HG03432 (cell line): Measurements from ENCODE around the gene EEF2.
"Not testable (repeated sequence)": the region's sequence is repeated elsewhere in the genome, so short reads cannot be mapped to it uniquely, and the experiment has no call there.

Experiments used
- ATAC-seq: cut with Tn5 transposase; IDR thresholded peaks from one replicate; pipeline ENCODE4 v1.9.1; 2021; ENCODE audit warnings: mild to moderate bottlenecking, moderate library complexity; ENCODE audit not compliant: unreplicated experiment

Gene EEF2

DNA sequence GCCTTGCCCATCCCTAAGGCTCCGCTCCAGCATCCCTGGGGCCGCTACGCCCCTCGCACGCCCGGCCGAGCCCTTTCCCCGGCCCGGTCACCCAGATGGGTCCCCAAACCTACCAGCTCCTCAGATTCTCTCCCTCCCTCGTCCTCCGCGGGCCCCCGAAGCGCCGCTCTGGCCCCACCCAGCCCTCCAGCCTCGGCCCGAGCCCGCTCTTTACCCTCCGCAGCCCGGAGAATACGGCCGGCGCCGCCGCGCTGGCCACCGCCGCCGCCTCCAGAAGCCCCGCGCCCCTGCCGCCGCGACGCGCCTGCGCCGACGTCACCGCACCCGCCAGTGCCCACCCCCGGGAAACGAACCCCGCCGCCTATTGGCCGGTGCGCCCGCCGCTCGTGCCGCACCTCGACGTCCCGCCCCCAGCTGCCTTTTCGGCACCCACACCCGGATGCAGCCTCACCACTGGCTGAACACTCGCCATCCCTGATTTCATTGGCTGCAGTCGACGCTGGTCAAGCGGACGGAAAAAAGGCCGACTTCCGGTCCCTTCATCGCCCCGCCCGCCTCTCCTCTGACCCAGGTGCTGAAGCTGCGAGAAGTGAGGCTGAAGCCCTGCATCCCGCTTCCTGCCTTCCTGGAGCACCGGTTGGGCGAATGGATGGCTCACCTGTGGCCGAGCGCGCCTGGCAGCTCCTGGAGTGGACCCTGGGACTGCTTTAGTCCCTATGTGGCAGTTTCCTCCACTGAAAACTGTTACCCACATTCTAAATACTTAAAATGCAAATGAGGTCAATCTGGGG lies 14.3 kb downstream of the EEF2 start, which contains the start of gene DAPK3:
Gene DAPK3, minus strand, starts transcription at position 292 of the 791 bp plus-strand sequence. CDS start 1,364 bp downstream, outside the sequence.
- ATAC-seq: peak; percentile 94

DNA sequence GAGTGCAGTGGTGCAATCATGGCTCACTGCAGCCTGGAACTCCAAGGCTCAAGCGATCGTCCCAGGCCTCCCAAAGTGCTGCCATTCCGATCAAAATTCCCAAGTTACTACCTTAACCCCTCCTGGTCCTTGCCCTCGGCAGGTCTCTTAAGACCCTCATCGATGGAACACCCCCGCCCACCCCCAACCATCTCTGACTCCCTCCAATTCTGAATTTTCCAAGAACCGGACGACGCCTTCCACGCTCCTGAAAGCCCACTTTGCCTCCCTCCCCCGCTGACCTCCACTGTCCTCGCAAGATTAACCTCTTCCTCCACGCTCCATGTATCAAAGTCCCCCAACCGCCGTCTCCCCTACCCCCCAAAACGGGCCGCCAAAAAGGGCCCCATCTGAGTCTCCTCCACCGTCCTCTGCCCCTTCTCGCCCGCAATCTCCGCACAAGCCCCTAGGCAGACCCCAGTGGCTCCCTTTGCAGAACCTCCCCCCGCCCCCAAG lies 14.9 kb downstream of the EEF2 start:
- no peak for ATAC-seq

DNA sequence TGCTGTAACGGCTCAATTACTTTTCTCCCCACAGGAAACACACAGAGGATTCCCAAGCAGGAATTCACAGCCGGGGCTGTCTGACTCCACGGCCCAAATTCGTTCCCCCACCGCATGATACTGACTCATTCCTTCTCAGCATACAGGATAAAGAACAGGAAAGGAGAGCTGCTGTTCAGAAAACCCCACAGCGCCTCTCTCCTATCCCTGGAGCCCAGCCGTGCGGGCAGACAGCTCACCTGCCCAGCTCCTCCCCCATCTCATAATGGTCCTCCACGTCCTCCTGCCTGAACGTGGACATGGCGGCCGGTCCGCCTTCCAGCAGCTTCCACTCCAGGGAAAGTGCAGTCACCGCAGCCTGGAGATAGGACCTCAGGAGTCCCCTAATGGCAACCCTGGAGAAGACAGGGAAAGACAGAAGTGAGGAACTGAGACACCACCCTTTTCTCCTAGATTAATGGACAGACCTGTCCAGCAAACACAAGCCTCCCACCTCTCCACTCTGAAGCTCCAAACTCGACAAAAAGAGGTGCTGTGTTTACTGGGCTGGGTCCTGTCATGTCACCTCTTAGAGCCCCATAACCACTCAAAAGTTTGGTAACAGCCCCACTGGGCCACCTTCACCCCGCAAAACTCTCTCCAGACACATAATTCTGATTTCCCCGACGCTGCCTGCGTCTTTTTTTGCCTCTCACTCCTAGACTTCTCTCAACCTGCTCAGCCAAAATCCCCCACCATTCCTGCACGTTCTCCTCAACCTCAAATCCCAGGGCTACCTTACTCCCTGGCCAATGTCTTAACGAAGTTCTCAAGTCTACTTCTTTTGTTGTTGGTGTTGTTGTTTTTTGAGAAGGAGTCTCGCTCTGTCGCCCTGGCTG lies 15.6 kb downstream of the EEF2 start:
- ATAC-seq: no peak

DNA sequence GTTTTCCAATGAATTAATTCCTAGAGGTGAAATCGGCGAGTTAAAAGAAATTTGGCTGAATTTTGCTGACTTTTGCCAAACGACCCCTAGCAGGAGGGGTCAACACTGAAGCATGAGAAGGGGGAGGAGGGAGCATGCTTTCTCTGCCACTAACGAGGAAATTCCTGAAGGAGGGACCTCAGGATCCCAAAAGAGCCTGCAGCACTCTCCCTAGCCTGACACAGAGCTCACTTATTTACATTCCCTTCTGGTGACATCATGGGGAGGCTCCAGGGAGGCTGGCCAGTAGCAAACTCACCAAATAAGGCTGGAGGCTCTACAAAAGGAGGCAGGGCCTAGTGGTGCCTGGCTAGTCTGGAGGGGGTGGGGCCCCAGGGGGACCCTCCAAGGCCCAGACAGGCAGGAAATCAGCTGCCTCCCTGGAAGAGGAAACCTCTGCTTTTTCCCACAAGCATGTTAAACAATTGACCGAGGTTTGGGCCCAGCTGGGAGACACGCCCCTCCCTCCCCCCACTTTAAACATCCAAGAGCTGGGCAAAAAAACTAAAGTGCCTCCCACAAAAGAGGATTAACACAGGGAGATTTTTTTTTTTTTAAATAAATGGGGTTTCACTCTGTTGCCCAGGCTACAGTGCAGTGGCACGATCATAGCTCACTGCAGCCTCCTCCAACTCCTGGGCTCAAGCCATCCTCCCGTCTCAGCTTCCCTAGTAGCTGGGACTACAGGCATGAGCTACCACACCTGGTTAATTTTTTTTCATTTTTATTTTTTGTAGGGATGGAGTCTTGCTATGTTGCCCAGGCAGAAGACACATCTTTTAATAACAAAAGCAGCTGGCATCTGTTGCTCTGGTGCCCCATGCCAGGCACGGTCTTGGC lies 16.5 kb downstream of the EEF2 start:
- ATAC-seq: no peak

DNA sequence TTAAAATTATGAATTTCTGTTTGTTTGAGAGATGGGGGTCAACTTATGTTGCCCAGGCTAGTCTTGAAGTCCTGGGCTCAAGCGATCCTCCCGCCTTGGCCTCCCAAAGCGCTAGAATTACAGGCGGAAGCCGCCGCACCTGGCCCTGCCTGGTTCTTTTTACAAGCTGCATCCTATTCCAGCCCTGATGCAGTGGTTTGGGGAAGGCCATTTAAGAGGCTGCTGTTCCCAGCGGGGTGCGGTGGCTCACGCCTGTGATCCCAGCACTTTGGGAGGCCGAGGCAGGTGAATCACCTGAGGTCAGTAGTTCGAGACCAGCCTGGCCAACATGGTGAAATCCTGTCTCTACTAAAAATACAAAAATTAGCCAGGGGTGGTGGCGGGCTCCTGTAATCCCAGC lies 17.3 kb downstream of the EEF2 start:
- ATAC-seq: not testable (repeated sequence)

DNA sequence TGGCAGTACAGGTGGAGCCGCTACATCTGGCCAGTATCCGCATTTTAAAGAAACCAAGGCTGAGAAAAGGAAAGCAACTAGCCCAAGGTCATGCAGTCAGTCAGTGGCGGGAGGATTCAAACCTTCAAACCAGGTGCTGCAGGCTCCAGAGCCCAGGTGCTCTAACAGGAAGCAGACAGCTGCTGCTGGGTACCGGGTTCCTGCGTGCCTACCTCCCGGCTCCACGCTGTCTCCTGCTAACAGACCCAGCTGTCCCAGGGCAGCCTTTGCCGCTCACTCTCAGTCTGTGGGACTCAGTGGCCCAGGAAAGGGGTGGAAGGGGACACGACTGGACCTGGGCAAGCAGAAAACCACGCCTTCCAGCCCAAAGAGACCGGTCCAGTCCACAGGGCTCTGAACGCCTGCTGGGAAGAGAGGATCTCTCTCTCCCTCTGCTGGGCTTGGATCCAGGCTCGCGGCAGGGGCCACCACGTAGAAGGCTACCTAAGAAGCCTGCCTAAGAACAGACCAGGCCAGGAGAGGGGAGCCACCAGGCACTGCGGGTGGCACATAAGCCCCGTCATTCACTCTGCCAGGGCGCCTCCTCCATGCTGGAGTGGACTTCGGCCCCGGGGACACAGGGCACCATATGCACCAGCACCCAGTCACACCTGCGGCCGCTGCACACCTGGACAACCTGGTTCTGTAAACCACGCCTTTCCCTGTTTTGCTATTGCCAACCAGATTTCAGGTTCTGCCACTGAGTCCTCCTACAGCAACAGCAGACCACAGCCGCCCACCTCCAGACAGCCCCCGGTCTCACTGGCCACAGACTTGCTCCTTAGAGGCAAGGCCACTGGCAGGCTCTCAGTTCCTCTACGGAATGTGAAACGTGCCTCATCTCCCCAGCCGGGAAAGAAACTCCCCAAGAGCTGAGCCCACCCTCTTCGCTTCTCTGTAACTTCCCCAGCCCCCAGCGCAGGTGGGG lies 18.9 kb downstream of the EEF2 start:
- ATAC-seq: no peak

DNA sequence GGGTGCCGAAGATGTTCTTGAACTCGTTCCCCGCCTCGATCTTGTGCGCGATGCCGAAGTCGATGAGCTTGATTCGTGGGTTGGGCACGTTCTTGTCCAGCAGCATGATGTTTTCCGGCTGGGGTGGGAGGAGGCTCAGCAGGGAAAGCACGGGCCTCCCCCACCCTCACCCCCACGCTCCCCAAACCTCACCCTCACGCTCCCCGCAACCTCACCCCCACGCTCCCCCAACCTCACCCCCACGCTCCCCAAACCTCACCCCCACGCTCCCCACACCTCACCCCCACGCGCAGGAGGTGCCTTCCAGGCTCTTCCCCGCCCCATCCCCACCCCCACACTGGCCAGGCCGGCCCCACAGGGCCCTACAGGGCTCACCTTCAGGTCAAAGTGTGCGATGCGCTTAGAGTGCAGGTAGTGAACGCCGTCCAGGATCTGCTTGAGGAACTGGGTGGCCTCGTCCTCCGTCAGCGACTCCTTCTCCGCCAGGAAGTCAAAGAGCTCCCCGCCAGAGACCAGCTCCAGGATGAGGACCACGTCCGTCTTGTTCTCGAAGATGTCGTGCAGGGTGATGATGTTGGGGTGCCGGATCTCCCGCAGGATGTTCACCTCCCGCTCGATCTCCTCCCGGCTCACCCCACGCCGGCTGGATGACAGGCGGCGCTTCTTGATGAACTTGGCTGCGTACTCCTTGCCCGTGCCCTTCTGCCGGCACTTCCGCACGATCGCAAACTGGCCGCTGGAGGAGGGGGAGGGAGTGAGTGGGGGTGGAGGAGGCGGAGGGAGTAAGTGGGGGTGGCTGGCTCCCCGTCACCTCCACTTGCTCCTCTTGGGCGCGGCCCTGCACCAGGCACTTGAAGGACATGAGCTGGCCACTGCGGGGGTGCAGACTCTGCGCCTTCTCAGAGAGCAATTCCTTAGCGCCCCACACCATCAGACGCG lies 20.7 kb downstream of the EEF2 start:
- ATAC-seq: no peak

DNA sequence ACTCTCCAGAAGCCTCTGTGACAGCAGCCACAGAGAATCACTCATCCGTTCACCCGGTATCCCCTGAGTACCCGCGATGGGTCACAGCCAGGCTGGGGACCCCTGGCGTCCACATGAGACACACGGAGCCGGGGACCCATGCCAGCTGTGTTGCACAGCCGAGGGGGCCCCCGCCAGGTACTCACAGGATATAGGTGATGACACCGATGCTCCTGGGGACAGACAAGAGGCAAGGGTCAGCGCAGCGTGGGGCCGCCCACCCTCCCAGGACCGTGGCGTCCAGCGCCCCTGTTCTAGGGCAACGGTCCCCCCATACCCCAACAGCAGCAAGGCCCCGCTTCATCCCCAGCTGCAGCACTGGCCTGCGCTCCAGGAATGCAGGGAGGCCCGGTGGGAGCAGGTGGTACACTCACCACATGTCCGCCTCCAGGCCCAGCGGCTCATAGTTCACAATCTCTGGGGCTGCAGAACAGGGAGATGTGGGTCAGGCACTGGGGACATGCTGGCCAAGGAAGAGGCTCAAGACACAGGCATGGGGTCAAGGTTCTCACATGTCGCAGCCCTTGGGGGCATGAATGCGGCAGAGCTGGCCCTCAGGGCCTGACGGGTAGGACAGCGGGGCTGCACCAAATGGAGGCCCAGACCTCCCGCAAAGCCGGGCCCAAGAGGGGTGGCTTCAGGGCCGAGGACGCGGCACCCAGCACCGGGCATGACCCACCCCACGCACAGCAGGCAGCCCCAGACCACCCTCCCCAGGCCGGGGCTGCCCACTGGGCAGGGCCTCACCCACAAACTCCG lies 21.6 kb downstream of the EEF2 start:
- ATAC-seq: no peak

DNA sequence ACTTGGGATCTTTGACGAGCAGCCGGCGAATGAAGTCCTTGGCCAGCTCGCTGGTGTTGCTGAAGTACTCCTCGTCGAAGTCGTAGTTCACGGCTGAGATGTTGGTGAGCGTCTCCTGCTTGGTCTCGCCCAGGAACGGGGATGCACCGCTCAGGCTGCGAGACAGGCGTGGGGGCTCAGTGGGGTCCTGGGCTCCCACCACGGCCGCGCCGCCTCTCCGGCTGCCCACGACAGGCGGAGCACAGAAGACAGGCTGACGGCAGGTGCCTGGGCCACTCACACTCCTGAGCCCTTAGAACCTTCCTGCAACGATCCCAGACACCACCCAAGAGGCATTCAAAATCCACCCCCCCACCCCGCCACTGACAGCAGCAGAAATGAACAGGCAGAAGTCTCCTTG lies 24.3 kb downstream of the EEF2 start:
- ATAC-seq: no peak

DNA sequence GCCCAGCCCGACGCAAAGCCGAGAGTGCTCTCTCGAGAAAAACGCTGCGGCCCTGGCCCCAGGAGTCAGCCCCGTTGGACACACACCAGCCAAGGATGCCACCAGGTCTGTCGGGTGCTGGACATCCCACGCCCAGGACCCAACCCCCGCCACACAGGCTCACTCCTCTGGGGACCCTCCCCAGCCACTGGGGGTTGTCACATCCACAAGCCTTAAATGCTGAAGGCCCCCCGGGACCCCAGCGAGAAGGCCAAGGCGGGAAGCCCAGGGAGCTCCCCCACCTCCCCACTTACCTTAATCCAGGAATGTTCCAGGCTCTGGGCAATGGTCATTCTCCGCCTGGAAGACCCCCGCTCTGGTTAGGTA lies 25.5 kb downstream of the EEF2 start:
- no peak for ATAC-seq

DNA sequence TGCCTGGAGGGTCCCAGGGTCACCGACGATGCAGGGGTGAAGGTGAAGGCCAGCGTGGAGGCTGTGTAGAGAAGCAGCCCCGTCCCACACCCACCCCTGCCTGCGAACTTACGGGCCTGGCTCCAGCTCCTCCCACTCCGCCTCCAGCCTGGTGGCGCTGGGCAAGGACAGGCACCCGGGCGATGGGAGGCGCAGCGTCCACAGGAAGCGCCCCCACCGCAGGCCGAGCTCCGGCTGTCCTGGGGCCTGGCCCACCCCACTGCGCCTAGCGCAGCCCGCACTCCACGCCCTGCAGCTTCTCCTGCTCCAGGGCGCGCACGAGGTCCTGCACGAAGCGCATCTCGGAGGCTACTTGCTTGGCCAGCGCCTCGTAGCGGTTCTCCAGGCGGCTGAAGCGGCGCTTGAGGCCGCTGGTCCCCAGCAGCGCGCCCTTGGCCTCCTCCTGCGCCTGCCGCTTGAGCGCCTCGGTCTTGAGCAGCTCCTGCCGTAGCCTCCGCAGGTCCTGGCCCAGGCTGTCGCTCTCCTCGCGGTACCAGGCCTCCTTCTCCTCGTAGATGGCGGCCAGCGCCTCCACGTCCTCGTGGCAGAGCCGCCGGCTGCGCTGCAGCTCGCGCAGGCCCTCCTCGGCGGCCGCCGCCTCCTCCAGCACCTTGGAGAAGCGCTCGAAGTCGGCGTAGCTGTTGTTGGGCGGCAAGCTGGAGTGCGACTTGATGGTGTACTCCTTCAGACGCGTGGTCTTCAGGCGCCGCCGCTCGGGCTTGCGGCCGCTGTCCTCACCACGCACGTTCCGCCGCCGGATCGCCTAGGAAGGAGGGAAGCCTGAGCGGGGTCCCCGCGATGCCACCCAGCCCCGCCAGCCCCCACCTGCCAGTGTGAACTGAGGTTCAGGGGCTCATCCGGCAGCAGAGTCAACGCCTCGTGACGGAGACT lies 26.2 kb downstream of the EEF2 start:
- ATAC-seq: no peak

DNA sequence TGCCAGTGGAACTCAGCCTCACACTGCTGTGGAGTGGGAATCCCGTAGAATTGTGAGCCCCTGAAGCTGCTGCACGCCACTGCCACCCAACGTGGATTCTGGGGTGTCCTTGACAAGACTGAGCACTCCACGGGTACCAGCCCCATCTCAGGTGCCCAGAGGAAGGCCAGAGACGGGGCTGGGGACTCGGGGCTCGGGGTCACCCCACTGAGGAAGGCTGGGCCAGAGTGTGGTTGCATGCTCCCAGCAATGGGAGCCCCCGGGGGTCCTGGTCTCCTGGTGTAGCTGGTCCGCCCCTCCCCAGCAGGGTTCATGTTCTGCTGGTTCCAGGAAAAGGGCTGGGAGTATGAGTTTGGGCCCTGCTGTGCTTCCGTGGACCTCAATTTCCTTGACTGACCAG lies 29.6 kb downstream of the EEF2 start:
- ATAC-seq: no peak

DNA sequence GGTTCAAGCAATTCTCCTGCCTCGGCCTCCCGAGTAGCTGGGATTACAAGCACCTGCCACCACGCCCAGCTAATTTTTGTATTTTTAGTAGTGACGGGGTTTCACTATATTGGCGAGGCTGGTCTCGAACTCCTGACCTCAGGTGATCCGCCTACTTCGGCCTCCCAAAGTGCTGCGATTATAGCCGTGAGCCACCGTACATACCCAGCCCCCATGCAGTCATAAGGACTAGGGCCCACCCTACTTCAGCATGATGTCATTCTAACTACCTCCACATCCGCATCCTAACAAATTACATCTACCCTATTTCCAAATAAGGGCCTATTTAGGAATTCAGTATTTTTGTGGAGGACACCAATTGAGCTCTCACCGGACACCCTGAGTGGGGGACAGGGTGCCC lies 30.0 kb downstream of the EEF2 start:
- not testable (repeated sequence) for ATAC-seq

DNA sequence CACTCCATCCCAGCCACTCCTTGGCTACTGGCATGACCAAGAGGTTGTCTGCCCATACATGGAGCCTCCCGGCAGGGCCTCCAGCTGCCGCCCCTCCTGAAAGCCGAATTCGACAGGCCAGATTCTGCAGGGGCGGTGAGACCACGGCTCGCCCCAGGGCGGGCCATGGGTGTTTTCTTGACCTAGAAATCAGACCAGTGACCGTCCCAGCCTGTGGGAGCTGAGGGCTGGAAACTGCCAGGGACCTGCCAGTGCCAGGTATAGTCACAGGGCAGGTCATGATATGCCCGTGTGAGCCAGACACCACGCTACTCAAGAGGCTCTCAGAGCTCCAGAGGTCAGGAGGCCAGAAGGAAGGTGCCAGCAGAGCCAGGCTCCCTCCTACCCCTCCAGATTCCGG lies 31.2 kb downstream of the EEF2 start:
- ATAC-seq: no peak

DNA sequence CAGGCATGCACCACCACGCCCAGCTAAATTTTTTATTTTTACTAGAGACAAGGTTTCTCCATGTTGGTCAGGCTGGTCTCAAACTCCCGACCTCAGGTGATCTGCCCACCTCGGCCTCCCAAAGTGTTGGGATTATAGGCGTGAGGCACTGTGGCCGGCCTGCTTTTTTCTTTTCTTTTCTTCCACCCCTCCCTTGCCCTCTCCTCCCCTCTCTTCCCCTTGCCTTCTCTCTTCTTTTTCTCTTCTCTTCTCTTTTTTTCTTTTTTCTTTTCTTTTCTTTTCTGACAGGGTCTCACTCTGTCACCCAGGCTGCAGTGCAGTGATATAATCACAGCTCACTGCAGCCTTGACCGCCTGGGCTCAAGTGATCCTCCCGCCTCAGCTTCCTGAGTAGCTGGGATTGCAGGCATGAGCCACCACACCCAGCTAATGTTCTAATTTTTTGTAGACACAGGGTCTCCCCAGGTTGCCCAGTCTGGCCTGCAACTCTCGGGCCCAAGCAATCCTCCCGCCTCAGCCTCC lies 32.4 kb downstream of the EEF2 start:
- not testable (repeated sequence) for ATAC-seq
